ENCODE results near the gene ID1.
"Not testable (repeated sequence)": the region's sequence is repeated elsewhere in the genome, so short reads cannot be mapped to it uniquely, and the experiment has no call there.

ID1 gene

GRCh38 chr20:31643522-31643921 is 38.4 kb downstream of the ID1 start:
- H3K4me1 ChIP-seq (ENCODE audit: control insufficient read depth, insufficient read depth, low read length) = no peaks in the 10 kb centered on the region
- H3K27ac ChIP-seq (ENCODE audit: low read length) = no peak overlapping the region
- H3K4me3 ChIP-seq (ENCODE audit: low read length in 2 of 2) = no peak overlapping the region
- H3K36me3 ChIP-seq (ENCODE audit: control insufficient read depth in 2 of 2, insufficient read depth in 2 of 2, low read length in 2 of 2) = no peaks in the 10 kb centered on the region
- H3K9ac ChIP-seq (ENCODE audit: low read length in 2 of 2) = no peak overlapping the region
- peaks cover 5 to 7% of the 10 kb centered on the region in 2 donors for H3K27me3 ChIP-seq (ENCODE audit: control insufficient read depth in 1 of 2, insufficient read depth in 2 of 2, low read length in 2 of 2)
- no peaks in the 10 kb centered on the region for H3K9me3 ChIP-seq (ENCODE audit: control insufficient read depth in 2 of 2, low read length in 2 of 2)

GRCh38 chr20:31644701-31645100 is 39.6 kb downstream of the ID1 start:
- Histone ChIP-seq H3K27me3 (ENCODE audit: control insufficient read depth in 1 of 2, insufficient read depth in 2 of 2, low read length in 2 of 2) (no peaks in the 10 kb centered on the region), H3K36me3 (ENCODE audit: control insufficient read depth in 2 of 2, insufficient read depth in 2 of 2, low read length in 2 of 2) (no peaks in the 10 kb centered on the region), H3K27ac (ENCODE audit: low read length) (no peak overlapping the region), H3K4me3 (ENCODE audit: low read length in 2 of 2) (no peak overlapping the region), H3K4me1 (ENCODE audit: control insufficient read depth, insufficient read depth, low read length) (no peaks in the 10 kb centered on the region), H3K9ac (ENCODE audit: low read length in 2 of 2) (no peak overlapping the region), H3K9me3 (ENCODE audit: control insufficient read depth in 2 of 2, low read length in 2 of 2) (no peaks in the 10 kb centered on the region)

GRCh38 chr20:31648104-31648503 is 43.0 kb downstream of the ID1 start:
- H3K27me3 ChIP-seq (ENCODE audit: control insufficient read depth in 1 of 2, insufficient read depth in 2 of 2, low read length in 2 of 2); H3K4me1 ChIP-seq (ENCODE audit: control insufficient read depth, insufficient read depth, low read length); H3K27ac ChIP-seq (ENCODE audit: low read length); H3K9me3 ChIP-seq (ENCODE audit: control insufficient read depth in 2 of 2, low read length in 2 of 2); H3K36me3 ChIP-seq (ENCODE audit: control insufficient read depth in 2 of 2, insufficient read depth in 2 of 2, low read length in 2 of 2); H3K9ac ChIP-seq (ENCODE audit: low read length in 2 of 2); H3K4me3 ChIP-seq (ENCODE audit: low read length in 2 of 2): not testable (repeated sequence)

- Histone ChIP-seq H3K36me3 (ENCODE audit: control insufficient read depth in 2 of 2, insufficient read depth in 2 of 2, low read length in 2 of 2) (no peaks in the 10 kb centered on the region), H3K4me3 (ENCODE audit: low read length in 2 of 2) (no peak overlapping the region), H3K27ac (ENCODE audit: low read length) (no peak overlapping the region), H3K9ac (ENCODE audit: low read length in 2 of 2) (no peak overlapping the region), H3K4me1 (ENCODE audit: control insufficient read depth, insufficient read depth, low read length) (peaks cover 7% of the 10 kb centered on the region), H3K9me3 (ENCODE audit: control insufficient read depth in 2 of 2, low read length in 2 of 2) (no peaks in the 10 kb centered on the region), H3K27me3 (ENCODE audit: control insufficient read depth in 1 of 2, insufficient read depth in 2 of 2, low read length in 2 of 2) (no peaks in the 10 kb centered on the region)
These were observed 47.9 kb downstream of the ID1 start for GRCh38 chr20:31652917-31653396.

GRCh38 chr20:31653561-31653960 is 48.5 kb downstream of the ID1 start:
- no peak overlapping the region for H3K4me3 ChIP-seq (ENCODE audit: low read length in 2 of 2)
- H3K27ac ChIP-seq (ENCODE audit: low read length) = no peak overlapping the region
- no peaks in the 10 kb centered on the region for H3K27me3 ChIP-seq (ENCODE audit: control insufficient read depth in 1 of 2, insufficient read depth in 2 of 2, low read length in 2 of 2)
- H3K9ac ChIP-seq (ENCODE audit: low read length in 2 of 2) = no peak overlapping the region
- H3K36me3 ChIP-seq (ENCODE audit: control insufficient read depth in 2 of 2, insufficient read depth in 2 of 2, low read length in 2 of 2) = no peaks in the 10 kb centered on the region
- H3K4me1 ChIP-seq (ENCODE audit: control insufficient read depth, insufficient read depth, low read length) = peaks cover 7% of the 10 kb centered on the region
- no peaks in the 10 kb centered on the region for H3K9me3 ChIP-seq (ENCODE audit: control insufficient read depth in 2 of 2, low read length in 2 of 2)

GRCh38 chr20:31654534-31654933 is 49.4 kb downstream of the ID1 start:
- no peaks in the 10 kb centered on the region for H3K9me3 ChIP-seq (ENCODE audit: control insufficient read depth in 2 of 2, low read length in 2 of 2)
- peaks cover 7% of the 10 kb centered on the region for H3K4me1 ChIP-seq (ENCODE audit: control insufficient read depth, insufficient read depth, low read length)
- no peaks in the 10 kb centered on the region for H3K27me3 ChIP-seq (ENCODE audit: control insufficient read depth in 1 of 2, insufficient read depth in 2 of 2, low read length in 2 of 2)
- H3K4me3 ChIP-seq (ENCODE audit: low read length in 2 of 2) = no peak overlapping the region
- no peak overlapping the region for H3K9ac ChIP-seq (ENCODE audit: low read length in 2 of 2)
- H3K27ac ChIP-seq (ENCODE audit: low read length) = no peak overlapping the region
- H3K36me3 ChIP-seq (ENCODE audit: control insufficient read depth in 2 of 2, insufficient read depth in 2 of 2, low read length in 2 of 2) = no peaks in the 10 kb centered on the region

Data from stomach smooth muscle (tissue), 2 donors.